Measurements from ENCODE around the gene SNX25.

DNA sequence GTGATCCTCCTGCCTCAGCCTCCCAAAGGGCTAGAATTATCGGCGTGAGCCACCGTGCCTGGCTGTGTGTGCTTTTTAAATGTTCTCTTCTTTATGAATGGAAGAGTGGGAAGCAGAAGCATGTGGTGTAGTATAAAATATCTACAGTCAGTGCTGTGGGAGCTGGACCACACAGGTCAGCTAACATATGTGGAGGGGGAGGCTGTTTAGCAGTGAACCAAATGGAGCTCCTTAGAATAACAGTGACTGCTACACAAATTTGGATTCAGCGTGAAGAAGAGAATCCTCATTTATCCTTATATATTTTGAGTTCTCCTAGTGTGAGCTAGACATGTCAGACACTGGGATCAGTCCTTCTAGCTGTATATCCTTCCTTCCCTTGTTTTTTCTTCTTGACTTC lies 3.2 kb downstream of the SNX25 start:
- TF ChIP-seq, protein P1, sequence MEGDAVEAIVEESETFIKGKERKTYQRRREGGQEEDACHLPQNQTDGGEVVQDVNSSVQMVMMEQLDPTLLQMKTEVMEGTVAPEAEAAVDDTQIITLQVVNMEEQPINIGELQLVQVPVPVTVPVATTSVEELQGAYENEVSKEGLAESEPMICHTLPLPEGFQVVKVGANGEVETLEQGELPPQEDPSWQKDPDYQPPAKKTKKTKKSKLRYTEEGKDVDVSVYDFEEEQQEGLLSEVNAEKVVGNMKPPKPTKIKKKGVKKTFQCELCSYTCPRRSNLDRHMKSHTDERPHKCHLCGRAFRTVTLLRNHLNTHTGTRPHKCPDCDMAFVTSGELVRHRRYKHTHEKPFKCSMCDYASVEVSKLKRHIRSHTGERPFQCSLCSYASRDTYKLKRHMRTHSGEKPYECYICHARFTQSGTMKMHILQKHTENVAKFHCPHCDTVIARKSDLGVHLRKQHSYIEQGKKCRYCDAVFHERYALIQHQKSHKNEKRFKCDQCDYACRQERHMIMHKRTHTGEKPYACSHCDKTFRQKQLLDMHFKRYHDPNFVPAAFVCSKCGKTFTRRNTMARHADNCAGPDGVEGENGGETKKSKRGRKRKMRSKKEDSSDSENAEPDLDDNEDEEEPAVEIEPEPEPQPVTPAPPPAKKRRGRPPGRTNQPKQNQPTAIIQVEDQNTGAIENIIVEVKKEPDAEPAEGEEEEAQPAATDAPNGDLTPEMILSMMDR (conservative IDR thresholded peaks at IDR 0.05; ENCODE audit: low read depth, low read length) = no peak
- TF ChIP-seq EZH2 (IDR thresholded peaks at IDR 0.05; ENCODE audit: borderline replicate concordance, low read depth, low read length, poor library complexity, severe bottlenecking) = no peak

Measured in A673 (cell line).